CD4-positive, alpha-beta T cell treated with Interleukin-1 beta for 1 hour (primary cell): ENCODE results near the gene SMURF2.
"Not testable (repeated sequence)": the region's sequence is repeated elsewhere in the genome, so short reads cannot be mapped to it uniquely, and the experiment has no call there.

Experiments used
- DNase-seq, 2 donors: peaks; one replicate each; pipeline ENCODE4 v3.0.0-alpha.2; 2020 to 2022

Gene SMURF2

DNA sequence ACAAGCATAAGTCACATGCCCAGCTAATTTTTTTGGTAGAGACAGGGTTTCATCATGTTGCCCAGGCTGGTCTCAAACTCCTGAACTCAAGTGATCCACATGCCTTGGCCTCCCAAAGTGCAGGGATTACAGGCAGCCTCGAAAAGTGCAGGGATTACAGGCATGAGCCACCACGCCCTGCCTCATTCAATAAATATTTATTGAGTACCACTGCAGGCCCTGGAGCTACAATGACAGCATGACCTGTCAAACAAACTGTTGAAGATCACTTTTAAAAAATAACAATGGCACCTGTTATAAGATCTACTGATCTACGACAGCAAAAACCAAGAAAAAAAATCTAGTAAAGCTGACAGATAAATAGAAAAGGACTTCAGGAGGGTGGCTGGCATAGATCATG is 79.1 kb downstream of the SMURF2 start:
- DNase-seq = no peak

DNA sequence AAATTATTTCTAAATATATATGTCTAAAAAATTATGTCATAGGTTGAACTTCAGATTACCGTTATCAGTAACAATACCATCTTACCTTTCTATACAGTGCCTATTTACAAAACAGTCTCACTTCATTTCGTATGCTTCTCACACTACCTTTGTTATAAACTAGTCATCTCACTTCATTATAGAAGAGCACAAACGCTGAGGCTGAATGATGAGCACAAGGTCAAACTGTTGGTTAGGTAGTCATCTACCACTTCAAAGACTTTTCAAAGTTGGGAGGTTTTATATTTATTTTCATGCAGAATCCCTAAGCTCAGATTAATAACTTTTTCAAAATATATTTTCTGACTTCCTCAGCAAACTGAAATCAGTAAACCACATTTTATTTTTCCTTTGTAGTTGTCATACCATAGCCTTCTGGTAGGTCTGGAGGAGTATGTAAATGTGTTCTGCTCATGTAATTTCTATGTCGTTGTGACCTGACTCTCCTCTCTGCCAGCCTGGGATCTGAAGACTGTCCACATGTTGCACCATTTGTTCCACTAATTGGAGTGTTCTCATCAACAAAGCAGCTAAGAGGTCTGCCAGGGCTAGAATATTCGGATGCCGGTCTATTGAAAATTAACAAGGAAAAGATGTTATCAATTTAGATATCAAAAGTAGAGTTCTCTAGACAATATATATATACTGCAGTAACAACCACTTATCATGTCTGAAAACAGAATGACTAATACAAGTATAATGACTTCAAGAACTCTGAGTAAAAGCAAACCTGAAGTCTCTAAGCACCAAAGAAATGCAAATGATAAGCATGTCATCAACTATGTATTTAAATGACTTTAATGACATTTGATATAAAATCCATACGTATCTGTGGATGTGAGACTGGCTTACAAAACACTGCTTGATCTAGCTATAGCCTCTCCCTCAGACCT is 81.5 kb downstream of the SMURF2 start:
- DNase-seq = no peak

DNA sequence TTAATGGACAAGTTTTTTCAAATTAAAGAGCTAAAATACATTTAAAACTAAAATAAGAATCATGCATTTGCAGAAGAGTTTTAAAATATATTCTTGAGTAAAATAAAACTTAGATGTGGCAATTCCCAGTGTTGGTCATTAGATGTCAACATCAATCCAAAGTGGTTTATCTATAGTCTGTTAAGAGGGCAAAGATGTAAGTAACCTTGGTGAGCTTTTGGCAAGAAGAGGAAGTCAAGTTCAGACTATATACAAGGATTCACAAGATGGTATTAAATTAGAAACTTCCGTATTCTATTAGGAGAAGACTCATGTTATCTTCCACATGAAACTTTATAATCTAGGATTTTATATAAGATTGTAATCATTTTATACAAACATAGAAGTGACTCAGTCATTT is 82.2 kb downstream of the SMURF2 start:
- no peak for DNase-seq

GRCh38 chr17:64577025-64577424 is 85.1 kb downstream of the SMURF2 start:
- not testable (repeated sequence) for DNase-seq

- no peak for DNase-seq
These were observed 86.7 kb downstream of the SMURF2 start for GRCh38 chr17:64575431-64575830.

DNA sequence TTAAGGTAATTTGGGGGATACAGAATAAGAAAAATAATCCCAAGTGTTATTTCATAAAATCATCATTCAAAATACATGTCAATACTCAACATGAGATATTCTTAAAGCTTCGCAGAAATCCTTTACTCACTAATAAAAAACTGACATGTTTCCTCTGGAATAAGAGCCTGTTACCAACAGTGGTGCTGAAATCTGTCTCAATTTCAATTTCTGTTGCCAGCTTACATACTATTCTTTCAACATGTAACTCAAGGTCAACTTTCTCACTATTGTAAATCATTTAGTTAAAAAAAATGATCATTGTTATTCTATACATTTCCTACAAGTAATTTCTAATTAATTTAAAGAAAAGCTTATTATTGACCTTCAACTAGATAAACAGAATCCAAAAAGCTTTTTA is 87.5 kb downstream of the SMURF2 start:
- DNase-seq = no peak

GRCh38 chr17:64573214-64573613 is 88.9 kb downstream of the SMURF2 start:
- no peak for DNase-seq

- DNase-seq = peak in 1 of 2 donors; percentile 26
These were observed 89.4 kb downstream of the SMURF2 start for GRCh38 chr17:64572682-64573154.

- no peak for DNase-seq
These were observed 90.4 kb downstream of the SMURF2 start for GRCh38 chr17:64571746-64572145.

GRCh38 chr17:64565563-64565962 is 96.5 kb downstream of the SMURF2 start:
- no peak for DNase-seq

DNA sequence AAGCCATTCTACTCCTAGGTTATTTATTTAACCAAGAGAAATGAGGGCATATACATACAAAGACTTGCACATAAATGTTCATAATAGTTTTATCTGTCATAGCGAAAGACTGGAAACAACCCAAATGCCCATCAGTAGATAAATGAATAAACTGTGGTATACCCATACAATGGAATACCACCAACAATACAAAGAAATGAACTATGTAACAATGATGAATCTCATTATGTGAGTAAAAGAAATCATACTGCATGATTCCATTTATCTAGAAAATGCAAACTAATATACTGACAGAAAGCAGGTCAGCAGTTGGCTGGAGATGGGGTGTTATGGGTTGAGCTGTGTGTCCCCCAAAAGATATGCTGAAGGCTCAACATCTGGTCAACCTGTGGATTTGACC is 98.0 kb downstream of the SMURF2 start:
- DNase-seq = no peak

GRCh38 chr17:64555281-64555680 is 106.8 kb downstream of the SMURF2 start:
- DNase-seq = no peak

DNA sequence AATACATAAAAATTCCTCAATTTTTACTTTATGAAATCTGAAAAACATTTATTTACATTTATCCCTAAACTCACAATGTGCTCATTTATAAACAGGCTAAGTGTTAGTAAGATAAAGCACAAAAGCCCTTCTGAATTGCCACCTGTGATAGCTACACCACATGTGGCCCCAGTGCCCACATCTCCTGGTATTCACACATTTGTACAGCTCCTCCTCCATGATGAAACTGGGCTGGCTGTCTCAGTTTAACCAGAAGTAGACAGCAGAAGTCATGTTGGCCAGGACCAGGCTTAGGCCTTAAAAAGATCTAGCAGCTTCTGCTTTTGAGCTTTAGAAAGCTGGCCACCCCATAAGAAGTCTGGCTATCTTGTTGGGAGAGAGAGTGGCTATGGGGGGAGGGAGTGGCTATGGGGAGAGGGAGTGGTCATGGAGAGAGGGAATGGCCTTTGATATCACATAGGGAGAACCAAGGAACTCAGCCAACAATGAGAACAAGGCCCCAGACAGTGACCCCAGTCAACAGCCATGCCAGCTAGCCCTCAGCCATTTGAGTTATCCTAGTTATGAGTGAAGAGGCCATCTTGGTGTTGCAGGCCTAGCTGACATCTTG is 108.0 kb downstream of the SMURF2 start:
- DNase-seq = no peak

DNA sequence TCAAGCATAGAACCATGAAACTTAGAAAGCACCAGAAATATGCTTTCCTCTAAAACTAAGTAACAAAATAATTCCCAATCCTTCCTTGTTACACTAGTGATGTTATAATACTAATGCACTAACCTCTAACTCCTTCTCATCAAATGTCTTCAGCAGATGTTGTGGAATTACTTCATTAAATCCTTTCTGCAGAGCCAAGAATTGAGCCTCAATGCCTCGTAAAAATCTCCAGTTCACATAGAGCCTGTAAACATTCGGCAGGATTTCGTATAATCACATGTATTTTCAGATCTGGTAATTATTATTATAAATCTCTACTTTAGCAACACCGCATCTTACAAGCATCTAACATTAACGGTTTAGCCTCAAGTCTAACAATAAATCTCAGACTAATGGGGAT is 110.6 kb downstream of the SMURF2 start:
- no peak for DNase-seq

- DNase-seq = no peak
These were observed 114.8 kb downstream of the SMURF2 start for GRCh38 chr17:64547319-64547718.

DNA sequence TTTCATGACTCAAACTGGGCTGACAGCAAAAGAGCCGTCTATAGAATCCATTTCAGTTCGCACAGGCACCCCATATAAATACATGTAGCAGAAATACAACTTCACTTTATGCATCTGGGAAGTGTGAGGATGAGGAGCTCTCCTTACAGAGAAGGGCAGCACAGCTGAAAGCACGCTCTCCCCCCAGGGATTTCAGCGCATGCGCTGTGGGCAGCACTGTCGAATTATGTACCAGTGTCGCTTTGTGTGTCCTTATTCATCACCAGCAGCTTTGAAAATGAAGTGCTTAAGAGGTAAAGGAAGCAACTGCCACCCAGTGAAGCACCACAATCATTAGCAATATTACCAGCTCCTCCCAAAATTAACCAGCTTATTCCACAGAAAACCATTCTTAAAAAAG is 115.4 kb downstream of the SMURF2 start:
- DNase-seq = no peak

DNA sequence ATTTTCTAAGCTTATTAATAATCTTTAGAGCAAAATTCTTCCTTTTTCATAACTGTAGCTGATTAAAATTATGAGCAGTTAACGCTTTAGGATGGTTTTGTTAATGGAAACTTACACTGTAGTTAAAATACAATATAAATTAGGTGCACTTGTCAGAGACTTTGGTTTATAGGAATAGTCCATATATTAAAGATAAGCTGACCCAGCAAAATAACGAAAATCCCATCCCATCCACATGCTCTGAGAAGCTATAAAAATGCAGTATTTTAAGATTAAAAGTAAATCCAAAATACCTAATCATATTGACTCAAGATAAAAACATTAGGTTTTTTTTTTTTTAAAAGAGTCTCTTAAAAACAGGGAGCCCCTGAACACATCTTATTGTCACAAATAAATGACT is 117.4 kb downstream of the SMURF2 start:
- DNase-seq = no peak

- DNase-seq = no peak
These were observed 121.9 kb downstream of the SMURF2 start for GRCh38 chr17:64540118-64540776.

DNA sequence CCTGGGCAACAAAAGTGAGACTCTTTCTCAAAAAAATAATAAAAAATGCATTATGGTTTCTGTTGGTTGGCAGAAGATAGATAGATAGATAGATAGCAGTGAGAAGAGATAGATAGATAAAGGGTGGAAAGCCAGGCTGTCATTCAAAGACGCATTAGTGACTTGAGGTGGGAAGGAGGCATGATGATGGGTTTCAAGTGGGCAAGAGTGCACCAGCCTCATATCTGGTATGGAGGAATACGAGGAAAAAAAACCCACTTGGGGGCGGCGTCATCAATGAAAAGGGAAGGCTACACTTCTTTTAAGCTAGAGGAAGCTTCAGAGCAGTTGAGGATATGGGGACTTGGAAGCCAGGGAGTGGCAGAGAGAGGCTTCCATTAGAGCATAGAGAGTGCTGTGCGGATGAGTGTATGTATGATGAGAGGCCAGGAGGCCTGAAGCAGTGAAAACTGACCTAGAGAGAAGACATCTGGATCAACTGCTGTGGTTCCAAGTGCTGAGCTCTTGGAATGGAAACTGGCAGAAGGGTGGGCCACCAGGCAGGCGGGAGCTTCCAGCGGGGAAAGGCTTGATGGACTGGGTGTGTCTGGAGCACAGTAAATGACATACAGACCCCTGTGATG is 123.5 kb downstream of the SMURF2 start:
- DNase-seq = no peak

DNA sequence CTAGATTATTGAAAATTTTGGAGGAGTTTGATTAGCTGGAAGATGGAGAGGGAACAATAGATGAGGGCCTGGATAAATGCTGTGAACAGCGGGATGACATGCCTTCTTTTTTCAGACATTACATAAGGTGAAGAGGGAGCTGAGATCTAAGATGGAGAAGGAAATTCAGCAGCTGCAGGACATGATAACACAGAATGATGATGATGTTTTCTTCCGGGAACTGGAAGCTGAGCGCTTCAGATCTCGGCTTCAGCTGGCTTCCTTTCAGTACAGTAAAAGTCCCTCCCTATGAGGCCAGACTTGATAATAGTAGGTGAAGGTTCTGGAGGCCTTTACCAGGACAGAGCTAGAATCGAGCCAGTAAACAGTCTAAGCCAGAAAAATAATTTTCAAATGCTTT is 124.6 kb downstream of the SMURF2 start:
- DNase-seq = no peak

DNA sequence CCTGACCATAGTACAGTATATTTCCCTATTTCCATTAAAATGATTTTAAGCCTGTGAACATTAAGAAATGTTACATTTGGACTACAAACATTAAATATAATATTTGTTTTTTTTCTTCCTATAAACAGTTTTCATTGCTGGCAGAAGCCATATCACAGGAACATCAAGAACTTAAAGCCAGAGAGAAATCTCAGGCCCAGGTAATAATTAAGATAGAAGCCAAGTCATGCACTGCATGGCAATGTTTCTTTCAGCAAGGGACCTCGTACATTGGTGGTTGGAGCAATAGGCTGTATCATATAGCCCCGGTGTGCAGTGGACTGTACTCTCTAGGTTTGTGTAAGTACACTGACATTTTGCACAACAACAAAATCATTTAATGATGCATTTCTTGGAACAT is 125.2 kb downstream of the SMURF2 start:
- DNase-seq = no peak

DNA sequence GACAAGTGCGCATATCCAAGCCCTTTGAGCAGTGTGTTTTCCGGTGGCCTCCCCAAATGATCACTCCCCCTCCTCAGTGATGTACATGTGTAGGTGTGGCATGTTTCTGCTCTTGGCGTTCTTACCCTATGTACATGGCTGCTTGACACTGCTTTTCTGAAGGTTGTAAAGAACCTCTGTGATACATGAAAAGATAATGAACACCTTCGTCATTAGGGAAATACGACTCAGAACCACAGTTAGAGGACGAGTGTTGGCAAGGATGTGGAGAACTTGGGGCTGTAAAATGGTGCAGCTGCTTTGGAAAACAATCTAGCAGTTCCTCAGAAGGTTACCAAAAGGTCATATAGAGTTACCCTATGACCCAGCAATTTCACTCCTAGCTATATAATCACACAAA is 126.8 kb downstream of the SMURF2 start:
- no peak for DNase-seq

GRCh38 chr17:64534187-64534586 is 127.9 kb downstream of the SMURF2 start:
- peak in 1 of 2 donors; percentile 9 for DNase-seq
